Endothelial cell of umbilical vein (primary cell): ENCODE data around the gene SPINK5. TPM values are rescaled to one million over a fixed set of nuclear protein-coding genes. Genes with fewer than 3 reads are reported as not detected.

ENCODE experiments used
- BruUV-seq: library from RNA; stranded (reverse); fragments of 400-500 nt; replicated peaks from 2 replicates; lab custom pipeline; 2021; lab: Mats Ljungman, UMichigan
- CTCF ChIA-PET: fragments of 300-600, 350-600 bp; sonication (Branson Sonifier 250); formaldehyde crosslinking; loops from one replicate; lab custom pipeline; 2021; ENCODE audit warnings: antibody characterized with exemption, inconsistent platforms; lab: Charles Lee
- POLR2A ChIA-PET: fragments of 300-600, 350-600 bp; sonication (Branson Sonifier 250); formaldehyde crosslinking; loops from one replicate; lab custom pipeline; 2021; ENCODE audit warnings: antibody characterized with exemption, inconsistent platforms; lab: Charles Lee
- DNase-seq: peaks from one replicate; pipeline ENCODE4 v3.0.0-alpha.2; 2011; ENCODE audit warnings: low read depth, low spot score
- FAIRE-seq: peaks from 2 replicates; lab custom pipeline; 2011; peaks lifted over from hg19 to GRCh38; lab: Jason Lieb, UNC
- H2AFZ ChIP-seq: 2 replicates; pipeline ENCODE4 v1.6.0; 2012; ENCODE audit warnings: low read depth, low read length, control low read depth, inconsistent platforms
- H3K27ac ChIP-seq: 2 replicates; pipeline ENCODE4 v1.5.1; 2011; ENCODE audit warnings: low read depth, mild to moderate bottlenecking, control low read depth, low read length, moderate library complexity; ENCODE audit not compliant: insufficient read depth
- H3K27me3 ChIP-seq, 2 experiments: 2 replicates each; pipeline versions ENCODE4 v1.6.0 to v1.6.1; 2011; ENCODE audit warnings: low read length in 2 of 2, mixed read lengths in 1 of 2; ENCODE audit not compliant: control insufficient read depth in 2 of 2, insufficient read depth in 2 of 2
- H3K36me3 ChIP-seq, 2 experiments: 2 replicates in 1 of 2; 3 replicates in 1 of 2; pipeline ENCODE4 v1.5.1; 2011; ENCODE audit warnings: low read length in 2 of 2, mild to moderate bottlenecking in 1 of 2, moderate library complexity in 1 of 2; ENCODE audit not compliant: control insufficient read depth in 2 of 2, insufficient read depth in 2 of 2; ENCODE audit errors: extremely low read depth in 1 of 2
- H3K4me1 ChIP-seq: 3 replicates; pipeline ENCODE4 v1.5.1; 2011; ENCODE audit warnings: mild to moderate bottlenecking, low read length; ENCODE audit not compliant: control insufficient read depth, insufficient read depth; ENCODE audit errors: extremely low read depth
- H3K4me2 ChIP-seq: 2 replicates; pipeline ENCODE4 v1.6.1; 2011; ENCODE audit warnings: low read length, control low read depth, mixed read lengths; ENCODE audit not compliant: insufficient read depth
- H3K4me3 ChIP-seq, 3 experiments: fragments of 200-600 bp in 1 of 3; sonication (generic), shearing (Covaris generic) in 1 of 3; replicated peaks in 1 of 3; 2 replicates each; pipeline ENCODE4 v1.5.1; 2011 to 2016; ENCODE audit warnings: control low read depth in 3 of 3, low read length in 3 of 3, mild to moderate bottlenecking in 2 of 3, inconsistent platforms in 1 of 3, low read depth in 1 of 3, moderate library complexity in 1 of 3; ENCODE audit not compliant: insufficient read depth in 1 of 3
- H3K79me2 ChIP-seq: 2 replicates; pipeline ENCODE4 v1.6.0; 2012; ENCODE audit warnings: low read length, inconsistent platforms; ENCODE audit not compliant: control insufficient read depth, insufficient read depth
- H3K9ac ChIP-seq: replicated peaks from 2 replicates; pipeline ENCODE3; 2011; ENCODE audit warnings: low read length, control low read depth; ENCODE audit not compliant: insufficient read depth; ENCODE audit errors: extremely low read depth
- H3K9me1 ChIP-seq: replicated peaks from 3 replicates; pipeline ENCODE4 v1.6.0; 2011; ENCODE audit warnings: mild to moderate bottlenecking, low read length; ENCODE audit not compliant: control insufficient read depth, insufficient read depth; ENCODE audit errors: extremely low read depth
- H3K9me3 ChIP-seq: replicated peaks from 2 replicates; pipeline ENCODE4 v1.5.1; 2012; ENCODE audit warnings: low read length, inconsistent platforms; ENCODE audit not compliant: control insufficient read depth, insufficient read depth
- H4K20me1 ChIP-seq: replicated peaks from 2 replicates; pipeline ENCODE3; 2011; ENCODE audit warnings: mild to moderate bottlenecking, low read length; ENCODE audit not compliant: control insufficient read depth, insufficient read depth; ENCODE audit errors: extremely low read depth
- EZH2 ChIP-seq: IDR thresholded peaks from 2 replicates; pipeline ENCODE4 v1.6.1; 2012; ENCODE audit warnings: borderline replicate concordance, low read depth, mild to moderate bottlenecking, moderate library complexity, low read length, inconsistent platforms; ENCODE audit not compliant: severe bottlenecking
- FOS ChIP-seq: IDR thresholded peaks from 2 replicates; pipeline ENCODE4 v1.6.1; 2011; ENCODE audit warnings: mild to moderate bottlenecking, low read length, moderate library complexity, borderline replicate concordance; ENCODE audit not compliant: insufficient read depth
- GATA2 ChIP-seq: IDR thresholded peaks from 2 replicates; pipeline ENCODE4 v1.7.0; 2011; ENCODE audit warnings: low read depth, mild to moderate bottlenecking, moderate library complexity, mixed read lengths, low read length; ENCODE audit not compliant: insufficient read length, insufficient read depth
- JUN ChIP-seq: IDR thresholded peaks from 2 replicates; pipeline ENCODE4 v1.6.1; 2011; ENCODE audit warnings: borderline replicate concordance, low read depth; ENCODE audit not compliant: insufficient read length, insufficient read depth
- MYC ChIP-seq: IDR thresholded peaks from one replicate; pipeline ENCODE4 v1.6.1; 2011; ENCODE audit warnings: mild to moderate bottlenecking, low read depth, low read length
- POLR2A ChIP-seq: IDR thresholded peaks from 2 replicates; pipeline ENCODE4 v1.6.1; 2012; ENCODE audit warnings: low read depth, mild to moderate bottlenecking, control low read depth, low read length
- POLR2AphosphoS5 ChIP-seq: IDR thresholded peaks from 2 replicates; pipeline ENCODE4 v1.6.1; 2012; ENCODE audit warnings: low read depth, mild to moderate bottlenecking, control low read depth, low read length, moderate library complexity; ENCODE audit not compliant: insufficient read depth
- dilution Hi-C: fragments of 300-500 bp; cut with MboI; formaldehyde crosslinking; loops from one replicate; pipeline ENCODE4 v1.15.0; 2019; ENCODE audit warnings: low sequenced_read_pairs; ENCODE audit not compliant: extremely low pct_ligation_motif_present
- intact Hi-C: fragments of 100-400 bp; cut with micrococcal nuclease; formaldehyde crosslinking; loops from one replicate; pipeline ENCODE4 v1.10.0; 2022
- polyA plus RNA-seq, 4 experiments: library from polyadenylated mRNA; depleted of rRNA in 3 of 4; stranded (reverse) in 3 of 4; unstranded in 1 of 4; fragments of >200 nt; gene quantifications; 2 replicates each; pipeline versions ENCODE4 v1.2.1 to v1.2.3, GENCODE V29; 2011 to 2012; ENCODE audit warnings: missing spikeins in 1 of 4
- total RNA-seq: library from RNA; stranded (reverse); gene quantifications from 2 replicates; pipeline ENCODE4 v1.2.3, GENCODE V29; 2021
- TF ChIP-seq, protein P1 (sequence below), 2 donors: IDR thresholded peaks; 1 replicate in 1 of 2; 2 replicates in 1 of 2; pipeline ENCODE4 v1.5.1; 2011; ENCODE audit warnings: low read length in 2 of 2, mild to moderate bottlenecking in 2 of 2, moderate library complexity in 2 of 2, control low read depth in 1 of 2, inconsistent platforms in 1 of 2, low read depth in 1 of 2; ENCODE audit not compliant: insufficient read depth in 1 of 2; ENCODE audit errors: extremely low read depth in 1 of 2
- TF ChIP-seq, protein P2 (sequence below): IDR thresholded peaks from 2 replicates; pipeline ENCODE4 v1.6.1; 2011; ENCODE audit not compliant: insufficient read depth, insufficient read length

SPINK5 gene
- total and polyA plus RNA-seq, 2 donors (not counting 3 experiments of a cell fraction or from before 2014, with no cell fraction given): 0.12 to 0.91 TPM

DNA sequence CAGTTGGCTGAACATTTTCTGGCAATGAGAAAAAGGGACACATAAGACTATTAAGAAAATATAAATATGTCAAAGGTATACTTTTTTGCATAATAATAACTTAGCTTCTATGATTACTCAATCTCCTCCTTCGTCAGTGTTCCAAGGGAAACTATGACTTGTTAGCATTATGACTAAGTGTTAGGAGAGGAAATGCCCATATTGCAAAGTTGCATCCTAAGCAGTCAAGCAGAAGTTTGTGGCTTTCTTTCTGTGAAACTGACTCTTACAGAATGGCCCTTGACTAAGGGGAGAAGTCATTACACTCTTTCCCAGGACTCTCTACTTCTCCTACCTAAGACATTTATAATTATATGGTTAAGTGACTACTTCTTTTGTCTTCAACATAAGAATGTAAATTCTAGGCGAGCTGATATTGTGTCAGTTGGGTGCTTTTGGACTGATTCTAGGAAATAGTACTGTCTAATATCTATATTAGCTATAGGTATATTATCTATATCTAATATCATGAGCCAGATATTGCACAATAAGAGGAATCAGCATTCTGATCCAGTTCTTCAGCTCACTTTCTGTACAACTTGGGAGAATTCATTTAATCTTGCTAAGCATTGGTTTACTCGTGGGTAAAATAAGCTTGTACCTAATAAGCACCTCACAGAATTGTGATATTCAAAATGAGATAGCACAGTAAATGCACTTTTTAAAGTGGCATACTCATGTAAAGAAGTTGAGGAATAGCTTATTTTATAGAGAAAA is 122.6 kb downstream of the SPINK5 start:
- ChIA-PET CTCF (interaction anchor here (0.9 to 3.0 kb wide), 7 partner anchors 13 to 545 kb away, joined by 3 to 35 read pairs (median 4); no protein-coding TSS in a partner anchor), POLR2A (interaction anchor here (0.8 kb wide), 1 partner anchor 538 kb away, joined by 3 read pairs; no protein-coding TSS in a partner anchor)
- Histone ChIP-seq H4K20me1 (no peaks in the 10 kb centered on the region), H3K4me1 (peaks cover 22% of the 10 kb centered on the region), H3K36me3 (no peaks in the 10 kb centered on the region), H3K27ac (peak overlapping the region; percentile 18), H3K9ac (no peak overlapping the region), H3K4me3 (no peak overlapping the region), H3K4me2 (peak overlapping the region; percentile 42), H3K79me2 (no peaks in the 10 kb centered on the region), H3K9me3 (no peaks in the 10 kb centered on the region), H2AFZ (no peak overlapping the region), H3K9me1 (no peaks in the 10 kb centered on the region), H3K27me3 (no peaks in the 10 kb centered on the region)
- no TSS peak for BruUV-seq
- TF ChIP-seq EZH2 (no peak), POLR2AphosphoS5 (no peak), MYC (no peak), FOS (peak; percentile 78), GATA2 (no peak), JUN (peak; percentile 85), POLR2A (no peak)
- TF ChIP-seq, protein P1, sequence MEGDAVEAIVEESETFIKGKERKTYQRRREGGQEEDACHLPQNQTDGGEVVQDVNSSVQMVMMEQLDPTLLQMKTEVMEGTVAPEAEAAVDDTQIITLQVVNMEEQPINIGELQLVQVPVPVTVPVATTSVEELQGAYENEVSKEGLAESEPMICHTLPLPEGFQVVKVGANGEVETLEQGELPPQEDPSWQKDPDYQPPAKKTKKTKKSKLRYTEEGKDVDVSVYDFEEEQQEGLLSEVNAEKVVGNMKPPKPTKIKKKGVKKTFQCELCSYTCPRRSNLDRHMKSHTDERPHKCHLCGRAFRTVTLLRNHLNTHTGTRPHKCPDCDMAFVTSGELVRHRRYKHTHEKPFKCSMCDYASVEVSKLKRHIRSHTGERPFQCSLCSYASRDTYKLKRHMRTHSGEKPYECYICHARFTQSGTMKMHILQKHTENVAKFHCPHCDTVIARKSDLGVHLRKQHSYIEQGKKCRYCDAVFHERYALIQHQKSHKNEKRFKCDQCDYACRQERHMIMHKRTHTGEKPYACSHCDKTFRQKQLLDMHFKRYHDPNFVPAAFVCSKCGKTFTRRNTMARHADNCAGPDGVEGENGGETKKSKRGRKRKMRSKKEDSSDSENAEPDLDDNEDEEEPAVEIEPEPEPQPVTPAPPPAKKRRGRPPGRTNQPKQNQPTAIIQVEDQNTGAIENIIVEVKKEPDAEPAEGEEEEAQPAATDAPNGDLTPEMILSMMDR (IDR thresholded peaks at IDR 0.05; ENCODE audit: extremely low read depth in 1 of 2, insufficient read depth in 1 of 2, low read depth in 1 of 2, low read length in 2 of 2): no peak
- TF ChIP-seq, protein P2, sequence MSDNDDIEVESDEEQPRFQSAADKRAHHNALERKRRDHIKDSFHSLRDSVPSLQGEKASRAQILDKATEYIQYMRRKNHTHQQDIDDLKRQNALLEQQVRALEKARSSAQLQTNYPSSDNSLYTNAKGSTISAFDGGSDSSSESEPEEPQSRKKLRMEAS: no peak
- FAIRE-seq (peak; percentile 69), DNase-seq (peak; percentile 84)
- dilution Hi-C loops (no loop called here), intact Hi-C loops (loop anchor here (5.0 kb wide), 1 partner anchor 851 kb away; no protein-coding TSS in a partner anchor)

Other genes starting within 250 kb of the SPINK5 start
- gene SPINK1, start 232.3 kb upstream of the SPINK5 start, total RNA-seq: not detected in 2 replicates
- gene SPINK1, start 232.3 kb upstream of the SPINK5 start, polyA plus RNA-seq: not detected in 2 replicates
- gene SCGB3A2, start 185.3 kb upstream of the SPINK5 start, total RNA-seq: not detected in 2 replicates
- gene SCGB3A2, start 185.3 kb upstream of the SPINK5 start, polyA plus RNA-seq: not detected in 2 replicates
- not detected in 2 replicates for gene C5orf46, start 157.4 kb upstream of the SPINK5 start, total RNA-seq
- 0.66 and 2.3 TPM in 2 replicates for gene C5orf46, start 157.4 kb upstream of the SPINK5 start, polyA plus RNA-seq
- gene SPINK14, start 104.6 kb downstream of the SPINK5 start, total RNA-seq: not detected in 2 replicates
- not detected in 2 replicates for gene SPINK14, start 104.6 kb downstream of the SPINK5 start, polyA plus RNA-seq
- gene SPINK6, start 139.1 kb downstream of the SPINK5 start, total RNA-seq: not detected in 2 replicates
- not detected in 2 replicates for gene SPINK6, start 139.1 kb downstream of the SPINK5 start, polyA plus RNA-seq
- not detected in 2 replicates for gene MARCOL, start 174.5 kb downstream of the SPINK5 start, total RNA-seq
- not detected in 2 replicates for gene MARCOL, start 174.5 kb downstream of the SPINK5 start, polyA plus RNA-seq
- not detected in 2 replicates for gene SPINK13, start 204.8 kb downstream of the SPINK5 start, total RNA-seq
- not detected in 2 replicates for gene SPINK13, start 204.8 kb downstream of the SPINK5 start, polyA plus RNA-seq
- not detected in 2 replicates for gene SPINK7, start 248.4 kb downstream of the SPINK5 start, total RNA-seq
- not detected in 2 replicates for gene SPINK7, start 248.4 kb downstream of the SPINK5 start, polyA plus RNA-seq